NCI-H2107 (cell line): ENCODE measurements around the gene MAN2A2.
"Not testable (repeated sequence)": the region's sequence is repeated elsewhere in the genome, so short reads cannot be mapped to it uniquely, and the experiment has no call there.

ENCODE experiments used
- DNase-seq: peaks from one replicate; lab custom pipeline; 2025; lab: John Stamatoyannopoulos, UW

The MAN2A2 gene

GRCh38 chr15:90921887-90922286 is 18.8 kb downstream of the MAN2A2 start:
- no peak for DNase-seq

- DNase-seq: not testable (repeated sequence)
Measured at GRCh38 chr15:90922712-90923322, 19.7 kb downstream of the MAN2A2 start.

- DNase-seq: no peak
Measured at GRCh38 chr15:90924375-90924774, 21.3 kb downstream of the MAN2A2 start.

- DNase-seq: not testable (repeated sequence)
Measured at GRCh38 chr15:90926766-90927165, 23.7 kb downstream of the MAN2A2 start.

DNA sequence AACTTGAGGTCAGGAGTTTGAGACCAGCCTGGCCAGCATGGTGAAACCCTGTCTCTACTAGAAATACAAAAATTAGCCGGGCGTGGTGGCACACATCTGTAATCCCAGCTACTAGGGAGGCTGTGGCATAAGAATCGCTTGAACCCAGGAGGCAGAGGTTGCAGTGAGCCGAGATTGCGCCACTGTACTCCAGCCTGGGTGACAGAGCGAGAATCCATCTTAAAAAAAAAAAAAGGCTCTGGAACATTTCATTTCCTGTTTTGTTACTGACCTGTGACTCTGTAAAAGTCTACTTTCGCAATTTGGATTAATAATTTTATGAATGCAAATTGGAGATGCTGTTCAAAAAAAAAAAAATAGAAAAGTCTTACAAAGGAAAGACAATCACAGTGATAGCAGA is 25.0 kb downstream of the MAN2A2 start:
- not testable (repeated sequence) for DNase-seq

DNA sequence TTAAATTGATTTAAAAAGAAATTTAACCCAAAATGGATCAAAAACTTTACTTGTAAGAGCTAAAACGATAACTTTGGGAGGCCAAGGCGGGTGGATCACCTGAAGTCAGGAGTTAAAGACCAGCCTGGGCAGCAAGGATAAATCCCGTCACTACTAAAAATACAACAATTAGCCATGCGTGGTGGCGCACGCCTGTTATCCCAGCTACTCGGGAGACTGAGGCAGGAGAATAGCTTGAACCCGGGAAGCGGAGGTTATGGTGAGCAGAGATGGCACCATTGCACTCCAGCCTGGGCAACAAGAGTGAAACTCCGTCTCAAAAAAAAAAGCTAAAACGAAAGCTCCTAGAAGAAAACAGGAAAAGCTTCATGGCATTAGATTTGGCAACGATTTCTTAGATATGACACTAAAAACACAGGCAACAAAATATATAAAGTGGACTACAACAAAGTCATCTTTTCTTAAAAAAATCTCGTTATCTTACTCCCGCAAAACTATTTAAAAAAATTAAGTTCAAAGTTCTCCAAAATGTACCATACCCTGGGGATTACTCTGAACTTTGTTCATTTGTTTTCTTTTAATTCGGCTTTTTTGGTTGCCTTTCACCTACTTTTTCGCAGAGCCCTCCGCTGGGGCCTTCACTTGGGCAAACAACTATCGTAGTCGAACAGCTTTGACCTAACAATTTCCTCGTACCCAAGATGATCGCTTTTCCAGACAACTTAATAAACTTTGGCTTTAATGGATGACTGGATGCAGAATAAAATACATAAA is 26.3 kb downstream of the MAN2A2 start:
- DNase-seq: no peak

- no peak for DNase-seq
Measured at GRCh38 chr15:90930861-90931574, 27.9 kb downstream of the MAN2A2 start.

DNA sequence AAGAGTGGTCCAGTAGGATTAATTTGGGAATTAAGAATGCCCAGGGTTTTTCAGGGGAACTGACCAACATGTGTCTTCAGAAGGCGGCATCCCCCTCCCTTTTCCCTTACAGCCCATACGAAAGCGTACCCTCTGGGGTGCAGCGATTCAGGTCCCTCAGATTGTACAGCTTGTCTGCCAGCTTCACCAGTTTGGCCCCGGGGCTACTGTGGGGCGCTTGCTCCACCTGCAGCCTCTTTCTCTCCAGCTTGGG is 28.4 kb downstream of the MAN2A2 start:
- no peak for DNase-seq

GRCh38 chr15:90931828-90932659 is 28.9 kb downstream of the MAN2A2 start, which contains the start of gene HDDC3:
HDDC3 (minus strand) TSS chr15:90932549; CDS start chr15:90932540, 9 bp downstream.
- peak; percentile 58 for DNase-seq

DNA sequence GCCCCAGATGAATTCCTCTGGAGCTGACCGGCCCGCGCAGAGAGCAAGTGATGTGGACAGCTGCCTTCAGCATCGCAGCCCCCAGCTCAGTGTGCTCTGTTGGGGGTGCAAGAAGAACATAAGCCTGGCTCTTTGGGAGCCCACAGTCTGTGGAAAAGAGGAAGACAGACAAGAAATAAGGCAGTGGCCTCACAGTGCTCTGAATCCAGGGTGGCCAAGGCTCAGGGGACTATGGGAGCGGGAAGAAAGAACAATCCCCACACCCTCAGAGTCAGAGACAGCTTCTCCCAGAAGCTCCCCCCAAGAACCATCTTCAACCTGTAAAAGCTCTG is 29.5 kb downstream of the MAN2A2 start:
- DNase-seq: no peak

DNA sequence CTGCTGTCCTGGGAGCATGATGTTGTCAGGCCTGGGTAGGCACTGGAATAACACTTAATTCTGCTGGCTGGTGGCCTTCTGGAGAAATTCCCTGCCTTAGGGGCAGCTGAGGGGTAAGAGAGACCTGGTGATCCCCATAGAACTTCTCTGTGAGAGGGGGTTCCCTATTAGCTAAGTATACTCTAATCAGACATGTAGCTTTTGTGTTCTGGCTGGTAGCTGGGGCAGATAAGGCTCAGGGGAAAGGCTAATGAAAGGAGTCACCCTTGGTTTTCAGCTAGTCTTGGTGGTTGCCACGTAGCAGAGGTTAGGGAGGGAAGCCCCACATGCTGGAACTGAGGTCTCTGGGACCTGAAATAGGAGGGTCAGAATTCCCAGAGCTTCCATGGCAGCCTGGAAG is 30.2 kb downstream of the MAN2A2 start:
- DNase-seq: no peak

DNA sequence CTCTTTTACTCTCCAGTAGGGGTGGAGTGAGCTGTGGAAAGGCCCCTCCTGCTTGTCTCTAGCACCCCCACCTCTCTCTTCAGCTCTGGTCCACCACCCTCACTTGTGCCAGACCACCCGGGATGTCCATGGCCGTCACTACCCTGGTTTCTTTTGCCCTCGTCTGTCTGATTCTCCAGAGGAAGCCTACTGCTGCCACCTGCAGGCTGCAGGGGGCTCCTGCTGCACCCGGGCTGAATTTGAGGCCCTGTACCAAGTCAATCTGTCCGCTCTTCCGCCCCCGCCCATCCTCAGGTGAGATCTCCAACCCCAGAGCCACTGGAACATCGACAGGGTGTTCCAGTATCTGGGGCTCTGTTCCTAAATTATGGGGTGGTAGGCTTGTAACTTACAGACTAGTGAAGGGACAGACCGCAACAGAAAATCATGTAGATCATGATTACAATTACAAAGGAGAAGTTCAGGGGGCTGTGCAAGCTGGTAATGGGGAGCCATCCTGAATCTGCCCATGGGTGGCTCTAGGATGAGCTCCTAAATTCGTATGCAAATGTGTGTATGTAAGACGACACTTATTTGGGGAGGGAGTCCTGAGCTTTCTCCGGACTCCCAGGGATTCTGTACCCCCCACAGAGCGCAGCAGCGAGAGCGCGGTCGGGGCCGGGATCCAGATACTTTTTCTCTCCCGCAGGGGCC is 31.3 kb downstream of the MAN2A2 start:
- peak; percentile 61 for DNase-seq

DNA sequence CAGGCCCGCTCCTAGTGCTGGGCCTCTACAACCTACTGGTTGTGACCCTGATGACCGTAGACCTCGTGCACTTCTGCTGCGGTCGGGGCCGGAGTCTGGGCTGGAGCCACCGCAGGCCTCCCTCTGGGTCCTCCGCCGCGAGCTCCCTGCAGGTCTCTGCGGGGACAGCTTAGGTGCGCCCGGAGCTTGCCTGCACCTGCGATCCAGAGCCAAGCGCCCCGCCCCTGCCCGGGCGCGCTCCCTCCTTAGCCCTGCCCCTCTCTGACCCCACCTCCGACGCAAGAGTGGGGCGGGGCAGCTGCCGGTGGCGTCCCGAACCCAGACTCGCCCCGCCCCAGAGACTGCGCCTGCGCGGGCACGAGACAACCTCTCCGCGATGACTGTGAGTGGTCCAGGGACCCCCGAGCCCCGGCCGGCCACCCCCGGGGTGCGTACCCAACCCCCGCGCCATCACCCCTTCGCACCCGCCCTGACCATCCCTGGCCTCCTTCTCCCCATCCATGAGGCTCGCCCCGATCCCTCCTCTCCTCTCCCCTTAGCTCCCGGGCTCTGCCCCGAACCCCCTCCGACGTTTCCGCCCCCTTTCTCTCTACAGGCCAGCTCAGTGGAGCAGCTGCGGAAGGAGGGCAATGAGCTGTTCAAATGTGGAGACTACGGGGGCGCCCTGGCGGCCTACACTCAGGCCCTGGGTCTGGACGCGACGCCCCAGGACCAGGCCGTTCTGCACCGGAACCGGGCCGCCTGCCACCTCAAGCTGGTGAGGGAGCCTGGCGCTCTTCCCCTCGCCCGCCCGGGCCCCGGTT is 32.0 kb downstream of the MAN2A2 start, which contains the start of gene UNC45A:
Gene UNC45A (plus strand): TSS at position 337 of the 803 bp plus-strand sequence. CDS start 40 bp downstream, at position 377.
- peak; percentile 64 for DNase-seq

DNA sequence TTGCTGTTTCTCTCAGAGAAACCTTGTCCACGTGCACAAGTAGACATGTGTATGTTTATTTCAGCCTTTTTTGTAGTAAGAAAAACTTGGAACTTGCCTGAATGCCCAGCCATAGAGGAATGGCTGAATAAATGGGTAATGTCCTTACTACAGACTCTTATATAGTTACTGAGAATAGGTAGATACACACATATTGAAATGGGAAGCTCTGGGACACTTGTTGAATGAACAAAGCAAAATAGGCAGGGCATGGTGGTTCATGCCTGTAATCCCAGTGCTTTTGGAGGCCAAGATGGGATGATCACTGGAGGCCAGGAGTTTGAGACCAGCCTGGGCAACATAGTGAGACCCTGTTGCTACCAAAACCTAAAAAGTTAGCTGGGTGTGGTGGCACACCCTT is 33.7 kb downstream of the MAN2A2 start:
- DNase-seq: no peak

DNA sequence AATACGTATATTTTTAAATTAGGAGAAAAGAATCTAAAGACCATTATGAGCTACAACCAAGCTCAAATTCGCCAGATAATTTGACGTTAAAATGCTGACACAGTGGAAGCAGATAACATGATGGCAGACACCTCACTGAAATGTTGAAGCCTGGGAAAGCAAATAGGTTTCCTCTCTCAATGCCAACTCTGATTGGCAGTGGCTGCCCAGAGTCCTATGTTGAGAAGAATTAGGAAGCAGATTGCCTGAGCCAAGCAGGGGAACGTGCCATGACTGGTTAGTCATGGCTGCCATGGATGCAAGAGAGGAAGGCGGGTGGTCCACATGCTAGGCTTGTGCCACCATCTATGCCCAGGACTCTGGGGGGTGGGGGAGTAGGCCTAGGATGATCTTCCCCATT is 35.2 kb downstream of the MAN2A2 start:
- DNase-seq: no peak

- DNase-seq: no peak
Measured at GRCh38 chr15:90939756-90940155, 36.7 kb downstream of the MAN2A2 start.

DNA sequence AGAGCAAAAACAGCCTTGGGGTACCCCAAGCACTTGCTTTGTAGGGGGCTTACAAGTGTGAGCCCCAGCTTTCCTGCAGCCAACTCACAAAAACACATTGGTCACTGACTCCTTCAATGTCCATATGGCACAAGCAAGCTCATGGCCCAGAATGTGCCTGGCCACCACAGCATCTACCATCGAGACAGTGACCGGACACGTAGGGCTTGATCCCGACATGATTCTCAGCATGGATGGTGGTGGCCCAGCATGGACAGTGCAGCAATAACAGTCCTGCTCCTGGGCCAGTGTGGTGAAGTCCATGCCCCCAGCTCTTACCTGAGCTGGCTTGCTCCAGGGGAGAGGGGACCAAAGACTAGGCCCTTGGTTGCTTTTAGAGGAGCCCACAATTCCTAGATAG is 37.9 kb downstream of the MAN2A2 start:
- DNase-seq: no peak

DNA sequence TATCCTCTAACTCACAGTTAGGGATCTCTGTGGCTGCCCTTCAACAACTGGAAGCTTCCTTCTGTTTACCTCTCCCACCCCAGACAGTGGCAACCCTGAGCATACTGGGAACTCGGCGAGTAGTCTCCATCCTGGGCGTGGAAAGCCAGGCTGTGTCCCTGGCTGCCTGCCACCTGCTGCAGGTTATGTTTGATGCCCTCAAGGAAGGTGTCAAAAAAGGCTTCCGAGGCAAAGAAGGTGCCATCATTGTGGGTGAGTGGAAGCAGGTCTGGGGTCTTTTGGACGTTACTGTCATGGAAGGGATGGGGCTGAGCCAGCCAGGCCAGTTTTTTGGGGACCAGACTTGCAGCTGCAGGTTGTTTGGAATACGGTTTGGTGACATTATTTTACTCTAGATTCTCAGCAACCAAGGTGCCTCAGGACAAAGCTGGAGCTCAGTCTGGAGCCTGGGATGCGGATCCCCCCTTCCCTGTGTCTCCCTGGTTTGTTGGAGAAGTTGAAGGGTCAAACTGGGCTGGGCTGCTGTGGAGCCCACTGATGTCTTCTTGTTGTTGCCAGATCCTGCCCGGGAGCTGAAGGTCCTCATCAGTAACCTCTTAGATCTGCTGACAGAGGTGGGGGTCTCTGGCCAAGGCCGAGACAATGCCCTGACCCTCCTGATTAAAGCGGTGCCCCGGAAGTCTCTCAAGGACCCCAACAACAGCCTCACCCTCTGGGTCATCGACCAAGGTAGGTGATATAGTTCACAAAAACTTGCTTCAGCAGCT is 39.4 kb downstream of the MAN2A2 start:
- DNase-seq: no peak

GRCh38 chr15:90945091-90945490 is 42.0 kb downstream of the MAN2A2 start:
- DNase-seq: no peak

DNA sequence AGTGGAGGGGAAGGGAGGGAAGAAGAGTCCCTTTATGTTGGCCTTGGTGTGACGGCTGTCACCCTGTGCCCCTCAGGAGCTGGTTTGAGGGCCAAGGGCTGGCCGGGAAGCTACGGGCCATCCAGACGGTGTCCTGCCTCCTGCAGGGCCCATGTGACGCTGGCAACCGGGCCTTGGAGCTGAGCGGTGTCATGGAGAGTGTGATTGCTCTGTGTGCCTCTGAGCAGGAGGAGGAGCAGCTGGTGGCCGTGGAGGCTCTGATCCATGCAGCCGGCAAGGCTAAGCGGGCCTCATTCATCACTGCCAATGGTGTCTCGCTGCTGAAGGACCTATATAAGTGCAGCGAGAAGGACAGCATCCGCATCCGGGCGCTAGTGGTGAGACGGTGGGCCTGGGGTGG is 43.4 kb downstream of the MAN2A2 start:
- DNase-seq: no peak
